Neuron (in vitro differentiated cells): ENCODE measurements around the gene BOLA3.
A peak's percentile ranks its signal among the peaks of the same experiment; 100 is the strongest.
"Not testable (repeated sequence)": the region's sequence is repeated elsewhere in the genome, so short reads cannot be mapped to it uniquely, and the experiment has no call there.

ENCODE experiments used
- H2AFZ ChIP-seq: one replicate; pipeline ENCODE4 v1.6.1; 2013; ENCODE audit warnings: low read depth, mild to moderate bottlenecking, inconsistent platforms, low read length, moderate library complexity
- H3K27me3 ChIP-seq: one replicate; pipeline ENCODE4 v1.6.1; 2013; ENCODE audit warnings: low read length; ENCODE audit not compliant: insufficient read depth
- H3K36me3 ChIP-seq: one replicate; pipeline ENCODE4 v1.6.1; 2013; ENCODE audit warnings: low read length; ENCODE audit not compliant: insufficient read depth
- H3K4me1 ChIP-seq: one replicate; pipeline ENCODE4 v1.6.1; 2013; ENCODE audit warnings: low read length; ENCODE audit not compliant: insufficient read depth
- H3K4me3 ChIP-seq: 2 replicates; pipeline ENCODE4 v1.5.1; 2013; ENCODE audit warnings: mild to moderate bottlenecking, low read length, moderate library complexity
- H3K9me3 ChIP-seq: one replicate; pipeline ENCODE4 v1.6.1; 2013; ENCODE audit warnings: low read length

Gene BOLA3

GRCh38 chr2:74138600-74139323 lies 8.9 kb downstream of the BOLA3 start:
- peaks cover 17% of the 10 kb centered on the region for H3K36me3 ChIP-seq

GRCh38 chr2:74137651-74138599 lies 9.8 kb downstream of the BOLA3 start:
- Histone ChIP-seq H3K36me3 (peaks cover 17% of the 10 kb centered on the region), H2AFZ (no peak overlapping the region), H3K4me3 (no peak overlapping the region), H3K27me3 (no peaks in the 10 kb centered on the region), H3K9me3 (no peaks in the 10 kb centered on the region), H3K4me1 (no peaks in the 10 kb centered on the region)

More at GRCh38 chr2:74138600-74139323, 8.9 kb downstream of the BOLA3 start:
- Histone ChIP-seq H3K9me3 (no peaks in the 10 kb centered on the region), H2AFZ (no peak overlapping the region), H3K4me1 (no peaks in the 10 kb centered on the region), H3K4me3 (no peak overlapping the region), H3K27me3 (no peaks in the 10 kb centered on the region)

GRCh38 chr2:74131901-74132300 lies 15.8 kb downstream of the BOLA3 start:
- H3K4me3 ChIP-seq: no peak overlapping the region
- no peak overlapping the region for H2AFZ ChIP-seq
- H3K4me1 ChIP-seq: no peaks in the 10 kb centered on the region
- no peaks in the 10 kb centered on the region for H3K9me3 ChIP-seq
- H3K27me3 ChIP-seq: no peaks in the 10 kb centered on the region
- peaks cover 4% of the 10 kb centered on the region for H3K36me3 ChIP-seq

- no peaks in the 10 kb centered on the region for H3K27me3 ChIP-seq
- H2AFZ ChIP-seq: no peak overlapping the region
- no peaks in the 10 kb centered on the region for H3K9me3 ChIP-seq
- no peak overlapping the region for H3K4me3 ChIP-seq
- H3K4me1 ChIP-seq: no peaks in the 10 kb centered on the region
- peaks cover 4% of the 10 kb centered on the region for H3K36me3 ChIP-seq
Observed at GRCh38 chr2:74130211-74130995, 17.3 kb downstream of the BOLA3 start.

GRCh38 chr2:74128206-74128605 lies 19.5 kb downstream of the BOLA3 start:
- Histone ChIP-seq H3K9me3 (peaks cover 2% of the 10 kb centered on the region), H3K27me3 (no peaks in the 10 kb centered on the region)

GRCh38 chr2:74123955-74124354 lies 23.8 kb downstream of the BOLA3 start:
- H3K36me3 ChIP-seq, H3K4me1 ChIP-seq, H3K27me3 ChIP-seq, H2AFZ ChIP-seq, H3K4me3 ChIP-seq, H3K9me3 ChIP-seq: not testable (repeated sequence)

More at GRCh38 chr2:74128206-74128605, 19.5 kb downstream of the BOLA3 start:
- Histone ChIP-seq H2AFZ (no peak overlapping the region), H3K36me3 (no peaks in the 10 kb centered on the region), H3K4me3 (no peak overlapping the region), H3K4me1 (no peaks in the 10 kb centered on the region)

GRCh38 chr2:74121846-74122245 lies 25.9 kb downstream of the BOLA3 start:
- H3K4me3 ChIP-seq, H3K36me3 ChIP-seq, H3K9me3 ChIP-seq, H2AFZ ChIP-seq, H3K27me3 ChIP-seq, H3K4me1 ChIP-seq: not testable (repeated sequence)

- H3K4me3 ChIP-seq: peak overlapping the region; percentile 77
- H3K9me3 ChIP-seq: peaks cover 7% of the 10 kb centered on the region
- H3K27me3 ChIP-seq: no peaks in the 10 kb centered on the region
- H3K36me3 ChIP-seq: no peaks in the 10 kb centered on the region
- H3K4me1 ChIP-seq: no peaks in the 10 kb centered on the region
- peak overlapping the region; percentile 83 for H2AFZ ChIP-seq
Observed at GRCh38 chr2:74119912-74120825, 27.5 kb downstream of the BOLA3 start.

GRCh38 chr2:74119339-74119738 lies 28.4 kb downstream of the BOLA3 start:
- H3K9me3 ChIP-seq: peaks cover 7% of the 10 kb centered on the region
- no peak overlapping the region for H3K4me3 ChIP-seq
- H3K27me3 ChIP-seq: no peaks in the 10 kb centered on the region
- H3K36me3 ChIP-seq: no peaks in the 10 kb centered on the region
- no peak overlapping the region for H2AFZ ChIP-seq
- no peaks in the 10 kb centered on the region for H3K4me1 ChIP-seq

GRCh38 chr2:74111380-74111779 lies 36.3 kb downstream of the BOLA3 start:
- Histone ChIP-seq H3K27me3 (no peaks in the 10 kb centered on the region), H3K4me3 (no peak overlapping the region), H2AFZ (no peak overlapping the region), H3K36me3 (no peaks in the 10 kb centered on the region), H3K4me1 (no peaks in the 10 kb centered on the region), H3K9me3 (peaks cover 2% of the 10 kb centered on the region)

- Histone ChIP-seq H3K4me3 (no peak overlapping the region), H3K9me3 (peaks cover 2% of the 10 kb centered on the region), H3K4me1 (no peaks in the 10 kb centered on the region), H3K27me3 (no peaks in the 10 kb centered on the region), H3K36me3 (no peaks in the 10 kb centered on the region), H2AFZ (no peak overlapping the region)
Observed at GRCh38 chr2:74110537-74110936, 37.2 kb downstream of the BOLA3 start.

- Histone ChIP-seq H3K36me3 (peaks cover 2% of the 10 kb centered on the region), H3K9me3 (peaks cover 2% of the 10 kb centered on the region), H3K4me3 (no peak overlapping the region), H3K27me3 (no peaks in the 10 kb centered on the region), H3K4me1 (no peaks in the 10 kb centered on the region), H2AFZ (no peak overlapping the region)
Observed at GRCh38 chr2:74109551-74109950, 38.2 kb downstream of the BOLA3 start.
